ENCODE data around the gene ADISSP. TPM values are rescaled to one million over a fixed set of nuclear protein-coding genes. Genes with fewer than 3 reads are reported as not detected.
A peak's percentile ranks its signal among the peaks of the same experiment; 100 is the strongest.

The ADISSP gene
- total and polyA plus RNA-seq, 2 of the 8 experiments (the other 6 are each of a cell fraction or from before 2014, with no cell fraction given), result 111 to 141 TPM

- no peak for TF ChIP-seq CHD7 (IDR thresholded peaks at IDR 0.05; ENCODE audit: insufficient replicate concordance, low read length)
- no peak for TF ChIP-seq BRCA1 (IDR thresholded peaks at IDR 0.05; ENCODE audit: low read depth, low read length)
- TF ChIP-seq RXRA (IDR thresholded peaks at IDR 0.05; ENCODE audit: insufficient read depth, low read depth, low read length), result no peak
- no peak for TF ChIP-seq SRF (IDR thresholded peaks at IDR 0.05; ENCODE audit: low read depth, low read length)
- TF ChIP-seq JUND (IDR thresholded peaks at IDR 0.05; ENCODE audit: low read length), result no peak
- no peak for TF ChIP-seq KDM5A (IDR thresholded peaks at IDR 0.05; ENCODE audit: low read length)
- peak; percentile 52; the same call in 1 of the 2 replicates for TF ChIP-seq PHF8 (conservative IDR thresholded peaks at IDR 0.05; ENCODE audit: low read depth, low read length)
Measured at GRCh38 chr20:3732327-3733118, 35.0 kb downstream of the ADISSP start, which contains the start of gene HSPA12B (continued).
